ENCODE results near the gene KIAA1549.

Gene KIAA1549

DNA sequence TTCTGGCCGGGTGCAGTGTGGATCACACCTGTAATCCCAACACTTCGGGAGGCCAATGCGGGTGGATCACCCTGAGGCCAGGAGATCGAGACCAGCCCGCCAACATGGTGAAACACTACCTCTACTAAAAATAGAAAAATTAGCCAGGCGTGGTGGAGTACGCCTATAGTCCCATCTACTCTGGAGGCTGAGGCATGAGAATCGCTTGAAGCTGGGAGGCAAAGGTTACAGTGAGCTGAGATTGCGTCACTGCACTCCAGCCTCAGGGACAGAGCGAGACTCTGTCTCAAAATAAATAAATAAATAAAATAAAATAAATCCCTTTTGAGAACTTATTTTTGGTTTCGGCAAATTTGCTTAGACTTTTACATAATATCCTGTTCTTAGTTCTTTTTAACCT, 151.9 kb downstream of the KIAA1549 start:
- no peak overlapping the region for H3K4me3 ChIP-seq (ENCODE audit: low read length)
- DNase-seq (ENCODE audit: low read depth) = no peak
- TF ChIP-seq, protein P1, sequence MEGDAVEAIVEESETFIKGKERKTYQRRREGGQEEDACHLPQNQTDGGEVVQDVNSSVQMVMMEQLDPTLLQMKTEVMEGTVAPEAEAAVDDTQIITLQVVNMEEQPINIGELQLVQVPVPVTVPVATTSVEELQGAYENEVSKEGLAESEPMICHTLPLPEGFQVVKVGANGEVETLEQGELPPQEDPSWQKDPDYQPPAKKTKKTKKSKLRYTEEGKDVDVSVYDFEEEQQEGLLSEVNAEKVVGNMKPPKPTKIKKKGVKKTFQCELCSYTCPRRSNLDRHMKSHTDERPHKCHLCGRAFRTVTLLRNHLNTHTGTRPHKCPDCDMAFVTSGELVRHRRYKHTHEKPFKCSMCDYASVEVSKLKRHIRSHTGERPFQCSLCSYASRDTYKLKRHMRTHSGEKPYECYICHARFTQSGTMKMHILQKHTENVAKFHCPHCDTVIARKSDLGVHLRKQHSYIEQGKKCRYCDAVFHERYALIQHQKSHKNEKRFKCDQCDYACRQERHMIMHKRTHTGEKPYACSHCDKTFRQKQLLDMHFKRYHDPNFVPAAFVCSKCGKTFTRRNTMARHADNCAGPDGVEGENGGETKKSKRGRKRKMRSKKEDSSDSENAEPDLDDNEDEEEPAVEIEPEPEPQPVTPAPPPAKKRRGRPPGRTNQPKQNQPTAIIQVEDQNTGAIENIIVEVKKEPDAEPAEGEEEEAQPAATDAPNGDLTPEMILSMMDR (IDR thresholded peaks at IDR 0.05; ENCODE audit: insufficient read depth, low read depth, low read length, missing control alignments) = no peak

DNA sequence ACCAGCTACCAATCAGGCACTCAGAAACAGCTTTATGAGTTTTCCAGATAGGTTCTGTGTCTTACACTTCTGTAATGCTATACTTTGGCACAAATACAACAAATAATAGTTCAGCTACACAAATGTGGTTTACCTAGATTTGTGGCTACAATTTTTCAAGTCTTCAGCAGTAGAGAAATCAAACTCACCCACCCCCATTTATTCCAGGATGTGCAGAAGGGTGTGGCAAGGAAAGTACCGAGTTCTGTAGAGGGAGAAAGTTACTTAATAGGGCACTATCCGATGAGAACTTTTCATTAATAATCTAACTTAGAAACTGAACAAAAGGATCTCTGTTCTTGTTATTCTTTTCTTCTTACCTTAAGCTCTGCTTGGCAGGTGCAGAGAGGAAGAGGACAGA, 152.9 kb downstream of the KIAA1549 start:
- no peak overlapping the region for H3K4me3 ChIP-seq (ENCODE audit: low read length)
- TF ChIP-seq, protein P1 (IDR thresholded peaks at IDR 0.05; ENCODE audit: insufficient read depth, low read depth, low read length, missing control alignments) = no peak
- no peak for DNase-seq (ENCODE audit: low read depth)

DNA sequence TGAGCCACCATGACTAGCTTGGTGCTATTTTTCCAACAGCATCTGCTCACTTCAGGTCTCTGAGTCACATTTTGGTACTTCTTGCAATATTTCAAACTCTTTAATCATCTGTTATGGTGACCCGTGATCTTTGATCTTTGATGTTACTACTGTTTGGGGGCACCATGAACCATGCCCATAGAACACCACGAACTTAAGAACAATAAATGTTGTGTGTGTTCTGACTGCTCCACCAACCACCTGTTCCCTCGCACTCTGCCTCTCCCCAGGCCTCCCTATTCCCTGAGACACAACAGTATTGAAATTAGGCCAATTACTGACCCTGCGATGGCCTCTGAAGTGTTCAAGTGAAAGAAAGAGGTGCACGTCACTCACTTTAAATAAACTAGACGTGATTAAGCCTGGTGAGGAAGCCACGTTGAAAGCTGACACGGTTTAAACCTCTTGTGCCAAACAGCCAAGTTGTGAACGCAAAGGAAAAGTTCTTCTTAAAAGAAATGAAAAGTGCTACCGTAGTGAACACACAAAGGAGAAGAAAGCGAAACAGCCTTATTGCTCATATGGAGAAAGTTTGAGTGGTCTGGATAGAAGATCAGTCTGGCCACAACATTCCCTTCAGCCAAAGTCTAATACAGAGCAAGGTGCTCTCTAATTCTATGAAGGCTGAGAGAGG, 156.0 kb downstream of the KIAA1549 start:
- TF ChIP-seq, protein P1 (IDR thresholded peaks at IDR 0.05; ENCODE audit: insufficient read depth, low read depth, low read length, missing control alignments) = no peak

DNA sequence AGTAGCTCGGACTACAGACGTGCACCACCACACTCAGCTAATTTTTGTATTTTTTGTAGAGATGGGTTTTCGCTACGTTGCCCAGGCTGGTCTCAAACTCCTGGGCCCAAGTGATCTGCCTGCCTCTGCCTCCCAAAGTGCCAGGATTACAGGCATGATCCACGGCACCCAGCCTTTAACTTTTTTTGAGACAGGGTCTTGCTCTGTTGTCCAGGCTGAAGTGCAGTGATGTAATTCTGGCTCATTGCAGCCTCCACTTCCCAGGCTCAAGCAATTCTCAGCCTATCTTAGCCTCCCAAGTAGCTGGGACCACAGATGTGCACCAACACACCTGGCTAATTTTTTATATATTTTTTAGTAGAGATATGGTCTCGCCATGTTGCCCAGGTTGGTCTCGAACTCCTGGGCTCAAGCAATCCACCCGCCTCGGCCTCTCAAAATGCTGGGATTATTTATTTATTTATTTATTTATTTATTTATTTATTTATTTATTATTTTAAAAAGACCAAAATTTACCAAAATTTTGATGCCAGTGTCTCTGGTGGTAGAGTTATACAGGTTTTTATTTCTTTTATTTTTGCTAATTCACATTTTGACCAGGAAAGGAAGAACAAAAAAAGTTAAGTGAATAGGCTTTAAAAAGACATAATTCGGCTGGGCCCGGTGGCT, 158.2 kb downstream of the KIAA1549 start:
- TF ChIP-seq, protein P1 (IDR thresholded peaks at IDR 0.05; ENCODE audit: insufficient read depth, low read depth, low read length, missing control alignments) = no peak
- no peak for DNase-seq (ENCODE audit: low read depth)
- H3K4me3 ChIP-seq (ENCODE audit: low read length) = no peak overlapping the region

More for the DNA sequence above, 156.0 kb downstream of the KIAA1549 start:
- H3K4me3 ChIP-seq (ENCODE audit: low read length) = no peak overlapping the region
- no peak for DNase-seq (ENCODE audit: low read depth)

DNA sequence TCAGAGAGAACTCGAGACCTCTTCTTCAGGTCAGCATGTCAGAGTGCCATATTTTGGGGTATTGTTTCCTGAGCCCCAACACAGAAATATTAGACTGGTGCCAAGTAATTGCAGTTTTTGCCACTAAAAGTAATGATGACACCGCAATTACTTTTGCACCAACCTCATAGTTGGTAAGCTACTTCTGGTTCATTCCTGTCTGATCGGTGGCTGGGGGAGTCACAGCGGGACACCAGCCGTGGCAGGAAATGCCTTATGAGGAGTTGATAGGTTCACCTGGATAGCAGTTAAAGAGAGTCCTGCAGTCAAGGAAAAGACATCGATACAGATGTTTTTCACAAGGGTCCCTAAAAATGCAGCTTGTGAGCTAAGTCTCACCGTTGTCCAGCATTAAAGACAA, 159.3 kb downstream of the KIAA1549 start:
- DNase-seq (ENCODE audit: low read depth) = no peak

DNA sequence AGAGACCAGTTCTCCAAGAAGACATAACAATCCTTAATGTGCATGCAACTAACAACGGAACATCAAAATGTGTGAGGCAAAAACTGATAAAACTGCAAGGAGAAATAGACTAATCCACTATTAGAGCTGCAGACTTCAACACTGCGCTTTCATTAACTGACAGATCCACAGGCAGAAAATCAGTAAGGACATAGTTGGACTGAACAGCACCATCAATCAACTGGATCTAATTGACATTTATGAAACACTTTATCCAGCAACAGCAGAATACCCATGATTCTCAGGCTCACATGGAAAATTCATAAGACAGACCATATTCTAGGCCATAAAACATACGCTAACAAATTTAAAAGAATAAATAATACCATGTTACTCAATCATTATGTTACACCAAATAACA, 161.6 kb downstream of the KIAA1549 start:
- TF ChIP-seq, protein P1 (IDR thresholded peaks at IDR 0.05; ENCODE audit: insufficient read depth, low read depth, low read length, missing control alignments) = no peak
- H3K4me3 ChIP-seq (ENCODE audit: low read length) = no peak overlapping the region
- DNase-seq (ENCODE audit: low read depth) = no peak

More for the DNA sequence above, 159.3 kb downstream of the KIAA1549 start:
- TF ChIP-seq, protein P1 (IDR thresholded peaks at IDR 0.05; ENCODE audit: insufficient read depth, low read depth, low read length, missing control alignments) = no peak
- H3K4me3 ChIP-seq (ENCODE audit: low read length) = no peak overlapping the region
